KG1 (cell line): Measurements from ENCODE around the gene SRD5A3.
A peak's percentile ranks its signal among the peaks of the same experiment; 100 is the strongest.
"Not testable (repeated sequence)": the region's sequence is repeated elsewhere in the genome, so short reads cannot be mapped to it uniquely, and the experiment has no call there.

Experiments
- DNase-seq: peaks from one replicate; lab custom pipeline; 2025; lab: John Stamatoyannopoulos, UW

The SRD5A3 gene

DNA sequence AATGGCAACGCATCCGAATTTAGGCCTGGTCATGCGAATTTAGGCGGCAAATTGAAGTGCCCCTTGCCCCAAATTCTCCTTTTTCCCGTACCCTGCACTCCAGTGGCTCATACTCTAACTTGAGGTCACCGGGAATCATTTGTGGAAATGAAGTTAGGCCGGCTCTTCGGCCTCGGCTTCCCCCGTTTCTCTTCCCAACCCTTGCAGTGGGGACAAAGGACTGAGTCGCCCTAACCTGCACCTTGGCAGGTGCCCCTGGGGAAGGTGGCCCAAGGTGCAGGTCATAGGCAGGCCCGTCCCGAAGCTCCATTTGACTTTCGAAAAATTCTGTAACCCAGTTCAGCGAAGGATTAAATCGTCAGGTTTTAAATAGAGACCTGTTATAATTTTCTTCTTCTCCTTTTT, 811 bp downstream of the SRD5A3 start:
- DNase-seq = no peak

GRCh38 chr4:55347610-55348228, 1.7 kb downstream of the SRD5A3 start:
- DNase-seq = peak; percentile 8

- no peak for DNase-seq
Measured at GRCh38 chr4:55348466-55348865, 2.4 kb downstream of the SRD5A3 start.

DNA sequence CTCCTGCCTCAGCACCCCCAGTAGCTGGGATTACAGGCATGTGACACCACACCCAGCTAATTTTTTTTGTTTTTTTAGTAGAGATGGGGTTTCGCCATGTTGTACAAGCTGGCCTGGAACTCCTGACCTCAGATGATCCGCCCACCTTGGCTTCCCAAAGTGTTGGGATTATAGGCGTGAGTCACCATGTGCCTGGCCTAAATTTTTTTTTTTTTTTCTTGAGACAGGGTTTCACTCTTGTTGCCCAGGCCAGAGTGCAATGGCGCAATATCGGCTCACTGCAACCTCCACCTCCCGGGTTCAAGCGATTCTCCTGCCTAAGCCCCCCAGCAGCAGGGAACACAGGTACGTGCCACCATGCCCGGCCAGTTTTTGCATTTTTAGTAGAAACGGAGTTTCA, 4.8 kb downstream of the SRD5A3 start:
- DNase-seq = not testable (repeated sequence)

DNA sequence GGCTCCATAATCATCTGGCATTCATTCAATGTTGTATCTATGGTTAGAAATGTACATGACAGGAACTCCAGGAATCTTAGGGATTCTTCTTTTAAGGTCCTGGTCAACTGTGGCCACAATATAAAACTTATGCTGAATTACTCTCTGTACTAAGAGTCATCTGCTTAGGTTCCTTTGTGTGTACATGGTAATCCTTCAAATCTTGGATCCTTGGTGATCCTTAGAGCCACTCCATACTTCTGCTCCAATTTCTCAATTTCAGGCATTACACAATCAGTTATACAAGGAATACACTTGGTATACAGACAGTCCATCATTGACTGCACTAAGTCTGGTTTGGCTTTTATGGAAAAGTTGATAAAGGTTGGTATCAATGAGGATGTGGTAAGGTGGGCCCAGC, 5.8 kb downstream of the SRD5A3 start:
- DNase-seq = no peak

DNA sequence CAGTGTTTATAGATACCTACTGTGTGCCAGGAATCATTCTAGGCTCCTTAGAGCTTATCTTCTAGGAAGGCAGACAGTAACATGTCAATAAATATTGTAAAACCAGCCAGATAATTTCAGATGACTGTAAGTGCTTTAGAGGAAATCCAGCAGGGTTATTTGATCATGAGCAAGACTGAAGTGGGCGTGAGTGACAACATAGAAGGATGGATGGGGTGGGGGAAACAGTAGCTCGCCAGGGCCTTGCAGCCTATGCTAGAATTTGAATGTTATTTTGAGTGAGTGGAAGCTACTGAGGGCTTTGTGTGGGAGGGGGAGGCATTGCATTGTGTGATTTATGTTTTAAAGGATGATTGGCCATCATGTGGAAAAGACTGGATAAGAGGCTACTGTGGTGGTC, 6.7 kb downstream of the SRD5A3 start:
- no peak for DNase-seq

GRCh38 chr4:55353228-55353747, 7.2 kb downstream of the SRD5A3 start:
- not testable (repeated sequence) for DNase-seq

DNA sequence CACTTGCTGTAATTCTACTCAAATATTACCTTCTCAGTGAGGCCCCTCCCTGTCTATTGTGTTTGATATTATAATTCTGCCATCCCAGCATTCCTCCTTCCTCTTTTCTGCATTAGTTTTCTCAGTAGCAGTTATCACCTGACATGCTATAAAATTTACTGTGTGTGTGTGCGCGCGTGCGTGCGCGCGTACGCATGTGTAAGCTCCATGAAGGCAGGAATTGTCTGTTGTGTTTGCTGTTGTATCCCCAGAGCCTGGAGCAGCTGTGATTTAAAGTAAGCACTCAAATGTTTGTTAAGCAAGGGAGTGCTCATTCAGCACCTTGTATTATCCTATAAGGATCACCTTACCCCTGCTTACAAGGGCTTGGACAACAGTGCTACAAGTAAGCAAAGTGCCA, 8.6 kb downstream of the SRD5A3 start:
- DNase-seq = no peak

GRCh38 chr4:55355555-55355954, 9.5 kb downstream of the SRD5A3 start:
- DNase-seq = no peak

GRCh38 chr4:55356991-55357461, 11.0 kb downstream of the SRD5A3 start:
- no peak for DNase-seq

DNA sequence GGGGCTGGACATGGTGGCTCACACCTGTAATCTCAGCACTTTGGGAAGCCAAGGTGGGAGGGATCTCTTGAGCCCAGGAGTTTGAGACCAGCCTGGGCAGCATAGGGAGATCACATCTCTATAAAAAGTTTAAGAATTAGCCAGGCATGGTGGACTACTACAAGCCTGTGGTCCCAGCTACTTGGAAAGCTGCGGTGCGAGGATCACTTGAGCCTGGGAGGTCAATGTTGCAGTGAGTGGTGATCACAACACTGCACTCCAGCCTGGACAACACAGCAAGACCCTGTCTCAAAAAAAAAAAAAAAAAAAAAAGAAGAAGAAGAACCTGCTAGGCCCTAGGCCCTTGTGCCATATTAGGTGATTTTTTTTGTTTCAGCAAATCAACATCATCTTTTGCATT, 12.2 kb downstream of the SRD5A3 start:
- no peak for DNase-seq

GRCh38 chr4:55358668-55359067, 12.6 kb downstream of the SRD5A3 start:
- DNase-seq = no peak

GRCh38 chr4:55359397-55359916, 13.4 kb downstream of the SRD5A3 start:
- DNase-seq = no peak

DNA sequence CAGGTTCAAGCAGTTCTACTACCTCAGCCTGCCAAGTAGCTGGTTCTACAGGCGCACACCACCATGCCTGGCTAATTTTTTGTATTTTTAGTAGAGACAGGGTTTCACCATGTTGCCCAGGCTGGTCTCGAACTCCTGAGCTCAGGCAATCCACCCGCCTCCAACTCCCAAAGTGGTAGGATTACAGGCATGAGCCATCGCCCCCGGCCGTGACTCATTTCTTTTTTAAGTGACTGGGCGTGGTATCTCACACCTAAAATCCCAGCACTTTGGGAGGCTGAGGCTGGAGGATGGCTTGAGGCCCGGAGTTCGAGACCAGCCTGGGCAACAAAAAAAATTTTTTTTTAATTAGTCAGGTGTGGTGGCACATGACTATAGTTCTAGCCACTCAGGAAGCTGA, 16.9 kb downstream of the SRD5A3 start:
- DNase-seq = not testable (repeated sequence)

- no peak for DNase-seq
Measured at GRCh38 chr4:55363691-55364351, 17.8 kb downstream of the SRD5A3 start.

DNA sequence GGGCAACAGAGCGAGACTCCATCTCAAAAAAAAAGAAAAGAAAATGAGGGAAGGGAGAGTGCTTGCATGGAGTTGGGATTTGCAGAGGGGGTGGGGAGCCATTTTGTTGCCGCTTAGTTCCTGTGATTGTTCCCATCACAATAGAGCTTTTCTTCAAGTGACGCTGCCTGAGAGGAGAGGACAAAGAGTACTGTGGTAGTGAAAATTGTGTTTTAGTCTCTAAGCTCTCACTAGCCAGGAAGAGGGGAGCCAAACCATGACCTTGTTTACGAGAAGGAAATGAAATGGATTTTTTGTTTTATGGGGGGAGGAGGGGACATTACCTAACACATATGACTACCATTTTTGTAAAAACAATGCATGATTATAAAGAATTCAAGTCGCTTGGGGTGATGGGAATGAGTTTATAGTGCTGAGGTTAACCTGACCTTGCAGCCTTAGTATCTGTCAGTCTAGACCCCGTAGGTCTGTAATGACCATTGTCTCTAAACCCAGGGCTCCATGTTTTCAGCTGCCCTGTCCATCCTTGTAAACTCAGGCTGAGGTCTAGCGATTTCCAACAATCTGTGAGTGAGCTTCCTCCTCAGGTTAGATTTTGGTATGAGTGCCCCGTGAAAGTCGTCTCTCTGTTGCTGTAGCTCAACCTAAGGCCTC, 18.8 kb downstream of the SRD5A3 start:
- no peak for DNase-seq

- DNase-seq = no peak
Measured at GRCh38 chr4:55365345-55365728, 19.3 kb downstream of the SRD5A3 start.

DNA sequence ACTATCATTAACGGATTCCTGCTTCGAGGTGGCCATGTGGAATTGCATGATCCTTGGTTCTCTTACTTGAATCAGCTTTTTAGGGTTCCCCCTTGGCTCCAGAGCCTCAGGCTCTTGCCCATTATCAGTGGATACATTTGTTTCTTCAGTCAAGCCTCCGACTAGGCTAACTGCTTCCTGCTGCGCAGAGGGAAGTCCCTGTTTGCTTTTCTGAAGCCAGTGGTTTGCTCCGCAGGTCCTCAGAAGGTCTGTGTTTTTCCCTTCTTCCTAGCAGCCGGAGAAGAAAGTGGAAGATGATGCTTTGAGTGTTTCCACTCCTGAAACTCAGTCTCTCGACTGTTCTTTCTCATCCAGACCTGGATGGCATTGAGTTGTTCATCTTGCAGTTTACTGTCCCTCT, 20.6 kb downstream of the SRD5A3 start:
- no peak for DNase-seq

DNA sequence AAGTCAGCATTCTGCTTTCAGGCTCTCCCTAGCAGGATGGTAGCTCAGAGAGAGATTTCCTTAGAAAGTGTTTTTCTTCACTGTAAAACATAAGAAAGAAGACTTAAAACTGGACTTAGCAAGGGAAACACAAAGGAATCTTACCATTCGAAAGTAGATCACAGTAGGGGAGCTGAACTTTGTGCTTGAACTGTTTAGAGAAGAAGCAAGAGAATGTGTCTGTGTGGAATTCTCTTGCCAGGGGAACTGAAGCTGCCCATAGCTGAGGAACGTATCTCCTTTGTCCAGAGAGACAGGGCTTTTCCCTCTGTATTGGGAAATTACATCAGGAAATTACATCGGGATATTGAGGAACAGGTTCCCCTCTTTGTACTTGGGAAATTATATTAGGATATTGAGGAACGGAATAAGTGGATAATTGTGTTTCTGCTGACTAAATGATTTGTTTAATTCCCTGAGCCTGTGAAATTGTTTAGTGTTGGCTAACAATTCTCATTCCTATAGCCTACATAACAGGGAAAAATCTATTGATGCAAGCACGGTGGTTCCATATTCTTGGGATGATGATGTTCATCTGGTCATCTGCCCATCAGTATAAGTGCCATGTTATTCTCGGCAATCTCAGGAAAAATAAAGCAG, 21.2 kb downstream of the SRD5A3 start:
- no peak for DNase-seq

DNA sequence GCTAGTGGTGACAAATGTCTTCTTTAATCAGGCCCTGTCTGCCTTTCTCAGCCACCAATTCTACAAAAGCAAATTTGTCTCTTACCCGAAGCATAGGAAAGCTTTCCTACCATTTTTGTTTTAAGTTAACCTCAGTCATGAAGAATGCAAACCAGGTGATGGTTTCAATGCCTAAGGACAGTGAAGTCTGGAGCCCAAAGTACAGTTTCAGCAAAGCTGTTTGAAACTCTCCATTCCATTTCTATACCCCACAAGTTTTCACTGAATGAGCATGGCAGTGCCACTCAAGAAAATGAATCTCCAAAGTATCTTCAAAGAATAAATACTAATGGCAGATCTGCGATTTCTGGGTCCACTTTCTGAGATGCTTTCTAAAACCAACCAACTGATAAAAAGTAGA, 23.9 kb downstream of the SRD5A3 start:
- no peak for DNase-seq

DNA sequence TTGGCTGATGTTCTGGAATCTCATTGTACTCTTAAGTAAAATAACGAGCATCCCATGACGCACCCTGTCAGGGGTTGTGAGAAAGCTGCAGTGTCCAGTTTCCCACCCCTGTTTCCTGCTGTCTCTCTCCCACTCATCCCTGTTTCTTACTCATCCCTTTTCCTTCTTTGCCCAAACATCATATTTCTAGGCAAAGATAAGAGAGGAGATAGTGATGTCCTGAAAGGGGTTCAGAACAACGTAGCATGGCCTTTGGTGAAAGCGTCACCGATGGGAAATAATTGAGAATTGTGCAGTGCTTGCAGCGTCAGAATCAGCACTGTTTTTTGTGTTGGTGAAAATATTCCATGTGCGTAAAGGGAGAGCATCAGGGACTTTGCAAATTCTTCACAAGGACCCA, 26.2 kb downstream of the SRD5A3 start:
- DNase-seq = no peak

DNA sequence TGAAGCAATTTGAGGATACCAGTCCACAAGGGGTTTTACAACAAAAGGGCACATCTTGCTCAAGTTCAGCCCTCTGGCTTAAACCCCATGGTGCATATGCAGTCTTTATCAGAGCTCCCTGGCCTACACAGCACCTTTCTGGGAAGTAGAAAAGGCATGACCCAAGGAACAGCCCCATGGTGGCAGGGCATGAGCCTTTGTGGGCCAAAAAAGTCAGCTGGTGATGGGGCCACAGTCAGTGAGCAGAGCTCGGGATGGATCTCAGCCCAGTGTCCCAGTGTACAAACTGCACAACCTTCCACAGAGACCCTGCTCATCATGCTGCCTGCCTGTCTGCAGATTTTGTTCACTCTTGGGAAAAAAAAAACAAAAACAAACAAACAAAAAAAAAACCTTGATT, 27.4 kb downstream of the SRD5A3 start:
- no peak for DNase-seq
